ENCODE data around the gene REEP6.

REEP6 gene

DNA sequence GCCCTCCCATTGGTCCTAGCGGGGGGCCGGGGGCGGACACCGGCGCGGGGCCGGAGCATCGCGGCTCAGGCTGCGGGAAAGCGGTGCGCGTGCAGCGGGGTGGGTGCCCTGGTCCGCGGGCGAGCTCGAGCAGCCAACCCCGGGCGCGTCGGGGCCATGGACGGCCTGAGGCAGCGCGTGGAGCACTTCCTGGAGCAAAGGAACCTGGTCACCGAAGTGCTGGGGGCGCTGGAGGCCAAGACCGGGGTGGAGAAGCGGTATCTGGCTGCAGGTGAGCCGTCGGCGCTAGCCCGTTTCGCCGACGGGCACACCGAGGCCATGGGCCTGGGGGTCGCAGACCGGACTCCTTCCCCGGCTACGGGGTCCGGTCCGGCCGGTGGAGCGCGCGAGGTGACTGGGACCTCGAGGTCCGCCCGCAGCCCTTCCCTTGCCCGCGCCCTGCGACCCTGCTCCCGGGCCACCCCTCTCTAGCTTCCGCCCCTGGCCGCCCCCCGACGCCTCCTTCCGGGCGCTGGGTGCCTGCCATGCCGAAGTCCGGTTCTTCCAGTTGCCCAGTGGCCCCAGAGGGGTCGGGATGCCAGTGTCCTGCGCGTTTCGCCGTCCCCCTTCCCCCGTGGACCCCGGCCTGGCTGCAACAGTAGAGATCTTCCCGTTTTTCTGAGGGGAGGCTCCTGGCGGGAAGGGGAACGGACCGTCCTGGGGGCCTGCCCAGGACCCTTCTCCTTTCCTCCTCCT lies at the start of gene REEP6:
REEP6 (plus strand) TSS at position 68 of the 735 bp plus-strand sequence; CDS start at position 157, 89 bp downstream.
- no peak for DNase-seq (ENCODE audit: low read depth)

DNA sequence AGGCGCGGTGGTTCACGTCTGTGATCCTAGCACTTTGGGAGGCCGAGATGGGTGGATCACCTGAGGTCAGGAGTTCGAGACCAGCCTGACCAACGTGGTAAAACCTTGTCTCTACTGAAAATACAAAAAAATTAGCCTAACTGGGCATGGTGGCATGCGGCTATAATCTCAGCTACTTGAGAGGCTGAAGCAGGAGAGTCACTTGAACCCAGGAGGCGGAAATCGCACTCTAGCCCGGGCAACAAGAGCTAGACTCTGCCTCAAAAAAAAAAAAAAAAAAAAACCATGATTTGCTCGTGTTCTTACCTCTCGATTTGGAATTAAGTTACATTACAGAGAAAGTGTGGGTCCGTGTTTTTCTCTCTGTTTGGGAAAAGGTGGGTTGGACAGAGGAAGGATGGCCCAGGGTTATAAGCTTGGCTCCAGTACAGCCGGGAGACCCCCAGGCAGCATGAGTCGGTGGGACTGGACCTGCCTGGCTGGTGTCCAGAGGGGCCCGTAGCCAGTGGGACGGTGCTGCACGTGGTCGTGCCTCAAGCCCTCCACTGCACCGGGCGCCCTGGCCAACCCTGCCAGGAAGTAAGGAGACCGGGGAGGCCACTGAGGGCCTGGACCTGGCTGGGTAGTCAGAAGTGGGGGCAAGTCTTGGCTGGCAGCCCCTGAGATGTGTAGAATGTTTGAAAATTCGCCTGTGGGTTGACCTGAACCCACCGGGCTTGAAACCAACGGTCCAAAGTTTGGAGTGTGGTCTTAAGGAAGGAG lies 49.1 kb upstream of the REEP6 start:
- no peak for DNase-seq (ENCODE audit: low read depth)

DNA sequence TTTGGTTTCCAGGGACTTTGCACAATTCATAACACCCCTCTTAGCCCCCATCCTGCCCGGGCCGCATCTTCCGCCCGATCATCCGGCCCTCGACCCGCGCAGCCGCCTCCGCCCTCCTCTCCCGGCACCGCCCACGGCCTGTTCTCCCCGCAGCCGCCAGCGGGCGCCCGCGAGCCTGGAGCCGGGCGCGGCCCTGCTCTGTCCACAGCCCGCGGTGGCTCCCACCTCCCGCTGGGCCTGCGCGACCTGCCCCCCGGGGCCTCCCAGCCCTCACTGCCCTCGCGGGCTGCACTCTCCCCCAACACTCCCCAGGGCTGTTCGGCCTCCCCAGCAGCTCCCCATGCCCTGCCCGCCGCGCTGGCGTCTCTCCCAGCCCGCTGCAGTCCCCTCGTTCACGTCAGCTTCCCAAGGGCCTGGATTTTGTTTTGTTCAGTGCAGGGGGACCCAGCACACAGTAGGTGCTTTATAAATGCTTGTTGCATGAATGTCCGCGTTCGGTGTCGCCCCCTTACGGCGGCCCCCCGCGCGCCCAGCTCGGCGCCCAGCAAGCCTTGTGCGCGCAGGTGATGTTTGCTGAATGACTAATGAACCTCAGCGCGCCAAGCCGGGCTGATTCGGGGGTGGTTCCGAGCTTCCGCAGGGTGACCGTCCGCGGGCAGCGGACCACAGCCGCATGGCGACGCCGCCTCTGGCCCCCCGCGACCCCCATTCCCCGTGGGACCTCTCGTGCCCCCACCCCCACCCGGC lies 45.6 kb upstream of the REEP6 start:
- DNase-seq (ENCODE audit: low read depth) = peak; percentile 46

DNA sequence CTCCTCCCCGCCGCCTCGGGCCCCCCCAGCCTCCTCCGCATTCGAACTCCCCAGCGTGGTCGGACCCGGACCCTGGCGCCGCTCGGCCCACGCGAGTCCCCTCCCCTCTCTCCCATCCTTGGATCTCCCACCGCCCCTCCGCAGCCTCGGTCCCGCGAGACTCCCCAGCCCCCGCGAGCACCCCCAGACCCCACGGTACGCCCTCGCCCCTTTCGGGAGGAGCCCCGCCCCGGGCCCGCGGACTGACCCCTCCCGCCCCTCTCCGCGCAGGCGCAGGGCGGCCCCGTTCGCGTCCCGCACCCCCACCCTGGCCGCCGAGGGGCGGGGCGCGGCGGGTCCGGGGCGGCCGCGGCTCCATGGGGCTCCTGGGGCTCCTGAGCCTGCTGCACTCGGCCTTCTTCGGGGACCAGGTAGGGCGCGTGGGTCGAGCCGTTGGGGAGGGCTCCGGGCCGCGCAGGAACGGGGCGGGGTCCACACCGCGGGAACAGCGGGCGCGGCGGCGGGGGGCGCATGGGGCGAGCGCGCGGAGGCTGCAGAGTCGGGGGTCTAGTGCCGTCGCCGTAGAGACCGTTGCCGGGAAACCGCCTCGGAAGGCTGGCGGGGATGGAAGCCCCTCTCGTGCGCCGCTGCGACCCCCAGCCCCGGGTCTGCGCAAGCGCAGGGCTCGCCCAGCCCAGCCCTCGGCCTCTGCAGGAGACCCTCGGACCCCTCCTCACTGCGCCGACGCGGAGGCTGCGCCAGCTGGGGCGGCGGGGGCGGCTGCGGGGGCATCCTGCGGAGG lies 44.9 kb upstream of the REEP6 start:
- DNase-seq (ENCODE audit: low read depth) = no peak

DNA sequence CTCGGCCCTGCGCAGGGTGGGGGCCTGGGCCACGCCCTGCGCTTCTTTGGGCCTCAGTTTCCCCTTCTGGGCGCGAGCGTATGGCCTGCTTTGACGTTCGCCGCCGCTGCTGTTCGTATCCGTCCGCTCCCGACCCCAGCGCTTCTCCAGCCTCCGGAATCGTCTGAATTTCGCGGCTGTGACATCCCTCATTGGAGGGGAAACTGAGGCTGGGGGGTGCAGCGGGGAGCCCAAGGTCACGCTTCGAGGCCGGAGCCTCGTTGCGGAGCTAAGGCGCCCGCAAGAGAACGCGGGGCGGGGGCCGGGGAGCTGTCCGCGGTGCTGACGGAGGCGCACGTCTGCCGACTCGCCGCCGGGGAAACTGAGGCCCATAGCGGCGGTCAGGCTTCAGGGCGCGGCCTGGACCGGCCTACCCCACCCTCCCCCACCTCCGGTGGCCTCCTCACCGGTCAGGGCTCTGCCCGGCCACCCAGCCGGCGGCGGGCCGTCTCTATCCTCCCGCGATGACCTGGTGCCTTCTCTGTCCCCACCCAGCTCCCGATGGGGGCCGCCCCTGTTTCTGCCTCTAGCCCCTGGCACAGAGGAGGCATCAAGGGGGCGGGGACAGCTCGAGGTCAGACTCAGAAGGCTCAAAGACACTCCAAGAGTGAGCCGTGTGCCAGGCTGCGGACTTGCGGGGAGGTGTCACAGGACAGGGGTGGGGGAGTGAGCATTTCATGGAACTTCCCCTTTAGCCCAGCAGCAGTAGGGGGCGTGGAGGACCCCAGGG lies 44.1 kb upstream of the REEP6 start:
- no peak for DNase-seq (ENCODE audit: low read depth)

DNA sequence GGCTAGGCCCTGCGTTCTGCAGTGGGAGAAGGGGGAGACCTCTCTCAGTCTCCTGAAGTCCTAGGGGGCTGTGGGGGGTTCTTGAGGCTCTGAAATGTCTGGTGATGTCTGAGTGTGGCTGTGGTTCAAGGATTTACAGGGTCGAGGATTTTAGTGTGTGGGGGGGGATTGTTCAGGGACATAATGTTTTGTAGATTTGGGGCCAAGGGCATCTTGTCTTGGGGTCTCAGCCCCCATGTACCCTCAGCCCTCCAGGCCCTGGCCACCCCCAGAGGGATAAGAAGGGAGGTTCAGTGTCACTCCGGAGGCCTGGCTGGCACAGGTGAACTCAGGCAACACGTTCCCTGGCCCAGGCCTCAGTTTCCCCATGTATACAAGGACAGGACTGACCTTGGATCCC lies 43.5 kb upstream of the REEP6 start:
- DNase-seq (ENCODE audit: low read depth) = no peak

DNA sequence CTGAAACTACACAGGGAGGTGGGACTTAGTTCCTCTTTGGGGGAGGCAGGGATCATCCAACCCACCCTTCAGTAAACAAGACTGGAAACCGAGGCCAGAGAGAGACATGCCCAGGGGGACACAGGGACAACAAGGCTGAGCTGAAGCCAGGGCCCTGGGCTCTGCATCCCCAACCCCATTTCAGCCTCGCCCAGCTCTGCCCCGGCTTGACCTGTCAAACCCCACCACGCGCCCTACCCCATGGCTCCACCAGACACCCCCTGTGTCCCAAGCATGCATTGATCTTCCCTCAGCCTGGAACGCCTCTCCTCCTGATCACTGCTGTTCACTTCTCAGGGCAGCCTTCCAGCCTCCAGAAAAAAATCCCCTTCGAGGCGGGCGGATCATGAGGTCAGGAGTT lies 43.0 kb upstream of the REEP6 start:
- DNase-seq (ENCODE audit: low read depth) = no peak

DNA sequence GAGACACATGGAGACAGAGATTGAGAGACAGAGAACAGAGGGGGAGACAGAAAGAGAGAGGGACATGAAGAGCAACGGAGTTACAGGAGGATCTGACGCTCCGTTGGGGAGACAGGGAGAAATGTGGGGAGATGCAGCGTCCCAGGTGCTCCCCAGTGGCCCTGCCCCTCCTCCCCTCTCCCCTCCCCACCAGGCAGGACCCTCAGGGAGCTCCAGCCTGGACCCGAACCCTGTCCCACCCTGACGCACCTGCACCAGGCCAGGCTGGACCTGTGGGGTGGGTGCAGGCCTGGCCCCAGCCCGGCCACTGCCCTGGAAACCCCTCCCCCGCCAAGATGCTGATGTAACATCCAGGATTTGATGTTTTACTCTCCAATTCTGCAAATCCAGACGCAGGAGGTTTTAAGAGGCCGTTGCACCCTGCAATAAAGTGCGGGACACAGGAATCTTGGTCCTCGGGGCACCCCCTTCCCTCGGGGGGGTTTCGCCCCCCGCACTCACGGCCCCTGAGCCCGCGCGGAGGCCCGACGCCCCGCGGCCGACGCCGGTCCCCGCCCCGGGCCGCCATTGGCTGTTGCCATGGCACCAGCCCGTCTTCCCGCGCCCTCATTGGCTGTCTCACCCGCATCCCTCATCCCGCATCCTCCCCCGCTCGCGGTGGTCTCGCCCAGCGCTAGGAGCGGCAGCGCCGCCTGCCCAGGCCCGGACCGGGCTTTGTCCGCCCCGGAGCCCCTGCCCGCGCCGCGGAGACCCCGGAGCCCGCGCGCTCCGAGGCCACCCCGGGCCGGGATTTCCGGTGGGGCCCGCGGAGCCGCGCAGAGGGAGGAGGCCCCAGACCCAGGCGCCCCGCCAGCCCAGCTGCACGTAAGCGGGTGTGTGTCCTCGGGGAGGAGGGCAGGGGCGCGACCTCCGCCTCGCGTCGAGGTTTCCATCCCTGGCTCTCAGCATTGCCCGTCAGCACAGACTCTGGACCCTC lies 41.2 kb upstream of the REEP6 start, which contains the start of gene APC2:
APC2 (plus strand) TSS at position 655 of the 976 bp plus-strand sequence. CDS start 2,881 bp downstream, outside the sequence.
- DNase-seq (ENCODE audit: low read depth) = no peak

DNA sequence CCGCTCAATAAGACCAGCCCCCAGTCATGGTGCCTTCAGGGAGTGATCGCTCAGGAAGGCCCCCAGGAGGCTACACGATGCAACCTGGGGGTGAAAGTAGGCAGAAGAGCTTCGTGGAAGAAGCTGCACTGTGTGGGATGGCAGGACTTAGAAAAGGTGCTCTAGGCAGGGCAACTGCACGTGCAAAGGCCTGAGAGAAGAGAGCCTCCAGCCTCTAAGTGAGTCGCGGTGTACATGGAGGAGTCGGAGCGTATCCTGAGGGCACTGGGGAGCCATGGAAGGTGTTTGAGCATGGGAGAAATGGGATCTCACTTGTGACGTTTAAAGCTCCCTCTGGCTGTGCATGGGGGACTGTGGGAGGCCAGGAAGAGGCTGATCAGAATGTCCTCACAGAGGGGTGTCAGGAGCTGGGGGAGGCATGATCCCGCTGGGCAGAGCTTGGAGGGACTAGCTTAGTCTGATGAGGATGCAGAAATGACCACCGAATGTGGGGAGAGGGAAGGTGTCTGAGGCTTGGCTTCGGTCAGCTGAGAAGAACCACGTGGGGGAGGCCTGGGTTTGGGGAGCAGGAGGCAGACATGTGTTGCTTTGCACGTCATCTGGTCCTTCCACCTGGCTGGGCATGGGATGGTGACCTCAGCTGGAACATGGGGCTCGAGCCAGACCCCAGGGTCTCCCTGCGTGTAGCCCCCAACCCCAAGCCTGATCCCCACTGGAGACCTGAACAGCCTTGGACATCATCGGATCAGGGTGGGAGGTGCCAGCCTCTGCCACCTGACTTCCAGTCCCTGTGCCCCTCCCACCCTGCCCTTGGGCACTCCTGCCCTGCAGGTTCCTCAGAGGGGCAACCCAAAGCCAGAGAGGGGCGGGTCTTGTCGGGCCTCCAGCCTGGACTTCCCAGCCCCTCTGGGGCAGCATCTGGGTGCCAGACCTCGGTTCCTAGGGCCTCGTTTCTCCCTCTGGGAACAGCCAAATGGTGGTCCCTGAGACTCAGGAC lies 39.9 kb upstream of the REEP6 start:
- DNase-seq (ENCODE audit: low read depth) = no peak

DNA sequence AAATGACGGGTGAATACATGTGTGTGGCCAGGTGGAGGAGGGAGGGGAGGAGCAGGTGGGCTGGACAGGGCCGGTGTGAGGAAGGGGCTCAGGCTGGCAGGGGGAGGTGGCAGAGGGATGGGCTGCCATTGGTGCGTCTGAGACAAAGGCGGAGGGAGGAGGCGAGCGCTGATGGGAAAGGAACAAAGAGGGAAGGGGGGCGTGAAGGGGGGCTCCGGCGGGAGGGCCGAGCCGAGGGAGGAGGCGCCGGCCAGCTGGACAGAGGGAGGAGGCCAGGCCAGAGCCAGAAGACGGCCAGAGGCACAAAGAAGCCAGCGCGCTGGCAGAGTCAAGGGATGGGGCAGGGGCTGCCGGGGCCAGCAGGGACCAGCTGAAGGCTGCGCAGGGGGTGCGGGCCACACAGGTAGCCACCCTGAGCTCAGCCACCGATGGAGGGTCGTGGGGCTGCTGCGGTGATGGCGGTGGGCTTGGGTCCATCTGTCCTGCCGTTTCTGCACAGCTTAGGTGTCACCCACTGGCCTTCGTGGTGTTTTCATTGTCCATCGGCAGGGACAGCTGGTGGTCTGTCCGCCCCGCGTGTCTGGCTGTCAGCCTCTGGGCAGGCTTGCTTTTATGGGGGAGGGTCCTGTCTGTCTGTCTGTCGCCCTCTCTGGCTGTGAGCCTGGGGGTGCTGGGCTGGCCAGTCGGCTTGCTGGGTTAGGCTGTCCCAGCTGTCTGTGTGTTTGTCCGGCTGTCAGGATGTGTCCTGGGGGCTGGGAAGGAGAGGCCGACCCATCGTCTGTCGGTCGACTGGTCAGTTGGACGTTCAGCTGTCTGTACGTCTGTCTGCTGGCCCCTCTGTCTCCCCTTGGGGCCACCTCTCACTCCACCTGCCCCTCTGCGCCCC lies 38.8 kb upstream of the REEP6 start:
- DNase-seq (ENCODE audit: low read depth) = no peak

DNA sequence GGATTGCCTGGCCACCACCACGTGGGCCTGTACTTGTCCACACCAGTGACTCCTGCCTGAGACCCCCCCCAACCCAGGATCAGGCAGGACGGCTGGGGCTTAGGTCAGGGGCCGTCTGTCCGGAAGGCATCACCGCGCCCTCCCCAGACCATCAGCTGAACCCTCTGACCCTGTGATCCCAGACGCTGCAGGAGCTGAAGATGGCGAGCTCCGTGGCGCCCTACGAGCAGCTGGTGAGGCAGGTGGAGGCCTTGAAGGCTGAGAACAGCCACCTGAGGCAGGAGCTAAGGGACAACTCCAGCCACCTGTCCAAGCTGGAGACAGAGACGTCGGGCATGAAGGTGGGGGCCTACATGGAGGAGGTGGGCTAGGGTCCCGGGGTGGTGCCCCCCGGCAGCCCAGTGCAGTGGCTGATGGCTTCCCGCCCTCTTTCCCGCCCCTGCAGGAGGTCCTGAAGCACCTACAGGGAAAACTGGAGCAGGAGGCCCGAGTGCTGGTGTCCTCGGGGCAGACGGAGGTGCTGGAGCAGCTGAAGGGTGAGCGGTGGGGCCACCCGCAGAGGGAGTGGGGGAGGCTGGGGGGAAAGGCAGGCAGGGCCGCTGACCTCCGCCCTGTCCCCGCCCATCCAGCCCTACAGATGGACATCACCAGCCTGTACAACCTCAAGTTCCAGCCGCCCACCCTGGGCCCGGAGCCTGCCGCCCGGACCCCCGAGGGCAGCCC lies 38.0 kb upstream of the REEP6 start:
- DNase-seq (ENCODE audit: low read depth) = no peak

DNA sequence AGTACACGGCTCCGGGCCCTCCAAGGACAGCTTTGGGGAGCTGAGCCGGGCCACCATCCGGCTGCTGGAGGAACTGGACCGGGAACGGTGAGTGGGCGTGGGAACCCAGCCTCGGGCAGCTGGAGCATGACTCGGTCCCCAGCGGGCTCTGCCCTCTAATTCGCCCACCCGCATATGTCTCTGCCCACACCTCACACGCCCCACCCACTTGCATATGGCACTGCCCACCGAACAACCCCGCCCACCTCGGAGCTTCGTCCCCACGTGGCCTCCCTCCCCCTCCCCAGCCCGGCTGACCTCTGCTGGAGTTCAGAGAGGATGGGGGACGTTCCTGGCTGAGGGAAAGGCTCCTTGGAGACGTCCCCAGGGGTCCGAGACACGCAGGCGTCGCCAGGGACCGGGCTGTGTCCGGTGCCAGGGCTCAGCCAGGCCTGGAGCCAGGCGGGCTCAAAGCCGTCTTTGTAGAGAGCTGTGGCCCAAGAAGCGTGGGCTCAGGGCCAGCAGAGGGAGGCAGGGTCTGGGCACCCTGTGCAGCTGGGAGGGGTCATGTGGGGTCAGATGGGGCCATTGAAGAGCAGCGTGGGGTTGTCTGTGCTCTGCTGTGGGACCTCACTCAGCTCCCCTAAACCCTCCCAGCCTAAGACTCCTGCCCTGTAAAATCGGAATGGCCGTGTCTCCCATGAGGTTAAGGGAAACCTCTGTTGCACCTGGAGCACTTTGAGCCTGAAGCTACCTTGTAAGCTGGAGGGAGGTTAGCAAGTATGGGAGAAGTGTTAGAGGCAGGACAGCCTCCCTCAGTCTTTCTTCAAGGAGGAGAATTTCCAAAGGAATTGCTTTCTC lies 37.2 kb upstream of the REEP6 start:
- no peak for DNase-seq (ENCODE audit: low read depth)

DNA sequence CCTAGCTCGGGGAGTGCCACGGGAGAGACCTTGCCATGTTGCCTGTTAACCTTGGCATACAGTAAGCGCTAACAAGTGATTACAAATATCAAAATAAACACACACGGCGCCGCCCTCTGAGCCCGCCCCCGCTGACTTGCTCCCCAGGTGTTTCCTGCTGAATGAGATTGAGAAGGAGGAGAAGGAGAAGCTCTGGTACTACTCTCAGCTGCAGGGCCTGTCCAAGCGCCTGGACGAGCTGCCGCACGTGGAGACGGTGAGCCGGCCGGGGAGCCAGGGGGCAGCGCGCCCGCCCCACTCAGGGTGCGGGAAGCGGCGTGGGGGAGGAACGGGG lies 36.0 kb upstream of the REEP6 start:
- no peak for DNase-seq (ENCODE audit: low read depth)

DNA sequence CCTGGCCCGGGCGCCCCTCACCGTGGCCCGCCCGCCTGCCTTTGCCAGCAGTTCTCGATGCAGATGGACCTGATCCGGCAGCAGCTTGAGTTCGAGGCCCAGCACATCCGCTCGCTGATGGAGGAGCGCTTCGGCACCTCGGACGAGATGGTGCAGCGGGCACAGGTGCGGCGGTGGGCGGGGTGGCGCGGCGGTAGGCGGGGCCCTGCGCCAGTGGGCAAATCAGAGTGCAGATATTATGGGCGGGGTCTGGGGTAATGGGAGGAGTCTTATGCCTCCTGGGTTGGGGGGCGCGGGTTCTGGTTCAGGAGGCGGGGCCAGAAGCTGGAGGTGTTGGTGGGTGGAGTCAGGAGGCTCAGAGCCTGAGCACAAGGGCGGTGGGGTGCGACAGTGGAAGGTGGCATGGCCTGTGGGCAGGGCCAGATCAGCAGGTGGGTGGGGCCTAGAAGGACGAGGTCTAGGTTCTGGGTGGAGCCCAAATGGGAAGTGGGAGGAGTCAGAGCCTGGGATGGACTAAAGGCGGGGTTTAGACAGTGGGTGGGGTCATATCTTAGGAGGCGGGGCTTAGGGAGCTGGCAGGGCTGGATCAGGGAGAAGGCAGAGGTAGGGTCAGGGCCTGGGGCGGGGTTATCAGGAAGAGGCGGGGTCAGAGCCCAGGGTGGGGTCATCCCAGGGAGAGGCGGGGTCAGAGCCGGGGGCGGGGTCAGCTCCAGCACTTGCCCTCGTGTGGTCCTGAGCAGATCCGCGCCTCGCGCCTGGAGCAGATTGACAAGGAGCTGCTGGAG lies 35.5 kb upstream of the REEP6 start:
- DNase-seq (ENCODE audit: low read depth) = peak; percentile 23

Measured in stimulated activated CD8-positive, alpha-beta memory T cell treated with anti-CD3 and anti-CD28 coated beads, Interleukin-7, amount 100 ng/mL, for 24 hours (primary cell).